H1 (cell line): Measurements from ENCODE around the gene RIBC2. TPM values are rescaled to one million over a fixed set of nuclear protein-coding genes. Genes with fewer than 3 reads are reported as not detected.
"Not testable (repeated sequence)": the region's sequence is repeated elsewhere in the genome, so short reads cannot be mapped to it uniquely, and the experiment has no call there.

Experiments
- CTCF ChIA-PET: fragments of 300-600 bp; sonication (Branson Sonifier 250); formaldehyde crosslinking; loops from one replicate; lab custom pipeline; 2021; ENCODE audit not compliant: partially characterized antibody; lab: Charles Lee
- POLR2A ChIA-PET: fragments of 300-600 bp; sonication (Branson Sonifier 250); formaldehyde crosslinking; loops from one replicate; lab custom pipeline; 2021; ENCODE audit warnings: inconsistent platforms; ENCODE audit not compliant: partially characterized antibody; lab: Charles Lee
- DNase-seq, 2 experiments: peaks; one replicate each; pipeline versions ENCODE4 v3.0.0 to v3.0.0-alpha.2; 2010 to 2022; ENCODE audit warnings: low spot score in 2 of 2, low read depth in 1 of 2, mixed read lengths in 1 of 2
- FAIRE-seq: peaks from 2 replicates; lab custom pipeline; 2011; peaks lifted over from hg19 to GRCh38; lab: Jason Lieb, UNC
- H2AFZ ChIP-seq: 2 replicates; pipeline ENCODE4 v1.8.1; 2012; ENCODE audit warnings: low read length, inconsistent platforms
- H2AK5ac ChIP-seq: 2 replicates; pipeline ENCODE4 v1.6.1; 2013; ENCODE audit warnings: low read depth, low read length
- H2BK120ac ChIP-seq: replicated peaks from 2 replicates; pipeline ENCODE3; 2013; ENCODE audit warnings: low read depth, low read length, inconsistent platforms
- H2BK12ac ChIP-seq: 2 replicates; pipeline ENCODE4 v1.6.1; 2013; ENCODE audit warnings: low read depth, low read length
- H2BK15ac ChIP-seq: 2 replicates; pipeline ENCODE4 v1.6.1; 2013; ENCODE audit warnings: low read length
- H2BK20ac ChIP-seq: 2 replicates; pipeline ENCODE4 v1.6.1; 2013; ENCODE audit warnings: low read length
- H2BK5ac ChIP-seq: 2 replicates; pipeline ENCODE4 v1.6.1; 2013; ENCODE audit warnings: low read depth, low read length
- H3K14ac ChIP-seq: 2 replicates; pipeline ENCODE4 v1.6.1; 2013; ENCODE audit warnings: inconsistent platforms; ENCODE audit not compliant: insufficient read length
- H3K18ac ChIP-seq: 2 replicates; pipeline ENCODE4 v1.6.1; 2013; ENCODE audit warnings: low read length; ENCODE audit errors: extremely low read depth
- H3K23ac ChIP-seq: 2 replicates; pipeline ENCODE4 v1.6.1; 2013; ENCODE audit warnings: inconsistent platforms; ENCODE audit not compliant: insufficient read length
- H3K23me2 ChIP-seq: 2 replicates; pipeline ENCODE4 v1.6.1; 2013; ENCODE audit warnings: low read depth, low read length
- H3K27ac ChIP-seq: 2 replicates; pipeline ENCODE4 v1.6.1; 2011; ENCODE audit warnings: low read depth, low read length, inconsistent platforms
- H3K27me3 ChIP-seq, 4 experiments: replicated peaks in 1 of 4; 1 replicate in 1 of 4; 2 replicates in 3 of 4; pipeline versions ENCODE4 v1.6.1 to v1.8.1; 2011 to 2013; ENCODE audit warnings: low read length in 3 of 4, mild to moderate bottlenecking in 3 of 4, inconsistent platforms in 2 of 4, mixed read lengths in 2 of 4, moderate library complexity in 1 of 4; ENCODE audit not compliant: control insufficient read depth in 3 of 4, insufficient read depth in 3 of 4; ENCODE audit errors: extremely low read depth in 1 of 4
- H3K36me3 ChIP-seq, 4 experiments: 2 replicates each; pipeline versions ENCODE4 v1.6.1 to v1.8.1; 2011 to 2013; ENCODE audit warnings: mild to moderate bottlenecking in 4 of 4, low read length in 3 of 4, moderate library complexity in 2 of 4, control low read depth in 1 of 4, inconsistent platforms in 1 of 4; ENCODE audit not compliant: insufficient read depth in 4 of 4, control insufficient read depth in 2 of 4
- H3K4ac ChIP-seq: replicated peaks from 2 replicates; pipeline ENCODE3; 2013; ENCODE audit warnings: low read length, low read depth, mixed read lengths, inconsistent platforms; ENCODE audit not compliant: insufficient read length
- H3K4me1 ChIP-seq, 4 experiments: replicated peaks in 1 of 4; 1 replicate in 1 of 4; 2 replicates in 3 of 4; pipeline versions ENCODE4 v1.6.1 to v1.8.1; 2011 to 2013; ENCODE audit warnings: low read length in 3 of 4, inconsistent platforms in 2 of 4, mixed read lengths in 1 of 4; ENCODE audit not compliant: insufficient read depth in 4 of 4, control insufficient read depth in 3 of 4
- H3K4me2 ChIP-seq, 2 experiments: 2 replicates each; pipeline versions ENCODE4 v1.6.1 to v1.8.1; 2011 to 2013; ENCODE audit warnings: low read depth in 2 of 2, low read length in 2 of 2, control low read depth in 1 of 2, inconsistent platforms in 1 of 2, mild to moderate bottlenecking in 1 of 2; ENCODE audit not compliant: insufficient read depth in 1 of 2
- H3K4me3 ChIP-seq, 4 experiments: fragments of 200-600, 300-600 bp in 1 of 4; sonication (generic), shearing (Covaris generic), sonication (Bioruptor Twin) in 1 of 4; 2 replicates each; pipeline versions ENCODE4 v1.5.1 to v1.8.1; 2011 to 2016; ENCODE audit warnings: low read length in 4 of 4, low read depth in 3 of 4, control low read depth in 2 of 4, inconsistent platforms in 2 of 4, mild to moderate bottlenecking in 2 of 4, mixed read lengths in 1 of 4, moderate library complexity in 1 of 4; ENCODE audit not compliant: insufficient read depth in 2 of 4; ENCODE audit errors: extremely low read depth in 1 of 4
- H3K56ac ChIP-seq: replicated peaks from 2 replicates; pipeline ENCODE3; 2013; ENCODE audit warnings: low read depth, mild to moderate bottlenecking, mixed read lengths, low read length, inconsistent platforms; ENCODE audit not compliant: insufficient read length
- H3K79me1 ChIP-seq: 2 replicates; pipeline ENCODE4 v1.6.1; 2013; ENCODE audit warnings: low read depth, low read length, control low read depth
- H3K79me2 ChIP-seq, 2 experiments: 2 replicates each; pipeline versions ENCODE4 v1.6.1 to v1.8.1; 2012 to 2013; ENCODE audit warnings: low read length in 2 of 2, mild to moderate bottlenecking in 2 of 2, inconsistent platforms in 1 of 2; ENCODE audit not compliant: insufficient read depth in 2 of 2, control insufficient read depth in 1 of 2
- H3K9ac ChIP-seq, 4 experiments: replicated peaks in 1 of 4; 1 replicate in 1 of 4; 2 replicates in 3 of 4; pipeline versions ENCODE4 v1.6.1 to v1.8.1; 2011 to 2013; ENCODE audit warnings: low read depth in 3 of 4, low read length in 3 of 4, control low read depth in 2 of 4, mild to moderate bottlenecking in 2 of 4, moderate library complexity in 2 of 4, inconsistent platforms in 1 of 4; ENCODE audit errors: extremely low read depth in 1 of 4
- H3K9me3 ChIP-seq, 2 experiments: 2 replicates each; pipeline versions ENCODE4 v1.6.1 to v1.8.1; 2012 to 2013; ENCODE audit warnings: mild to moderate bottlenecking in 2 of 2, moderate library complexity in 2 of 2, control low read depth in 1 of 2, inconsistent platforms in 1 of 2, low read depth in 1 of 2, low read length in 1 of 2, mixed read lengths in 1 of 2; ENCODE audit not compliant: insufficient read depth in 2 of 2
- H4K20me1 ChIP-seq, 2 experiments: replicated peaks in 1 of 2; 2 replicates each; pipeline versions ENCODE3 to v1.8.1; 2011 to 2013; ENCODE audit warnings: inconsistent platforms in 2 of 2, low read length in 2 of 2, mild to moderate bottlenecking in 1 of 2; ENCODE audit not compliant: insufficient read depth in 2 of 2, control insufficient read depth in 1 of 2
- H4K5ac ChIP-seq: 2 replicates; pipeline ENCODE4 v1.6.1; 2013; ENCODE audit warnings: low read length, low read depth, mixed read lengths, inconsistent platforms; ENCODE audit not compliant: insufficient read length
- H4K8ac ChIP-seq: 2 replicates; pipeline ENCODE4 v1.8.0; 2013; ENCODE audit warnings: mild to moderate bottlenecking, moderate library complexity, low read length, inconsistent platforms; ENCODE audit not compliant: insufficient read depth; ENCODE audit errors: extremely low read depth
- H4K91ac ChIP-seq: replicated peaks from 2 replicates; pipeline ENCODE3; 2013; ENCODE audit warnings: low read length, mixed read lengths, inconsistent platforms; ENCODE audit not compliant: insufficient read length
- WGBS, 2 experiments: shearing (Covaris generic) in 1 of 2; methylation state at CpG; one replicate each; pipeline versions ENCODE4 v1.1.6 to v1.1.7; 2013 to 2015; ENCODE audit warnings: low lambda C conversion rate in 2 of 2, mixed read lengths in 2 of 2, inconsistent platforms in 1 of 2, low coverage in 1 of 2, missing lambda C conversion rate in 1 of 2; ENCODE audit not compliant: insufficient replicate concordance in 2 of 2, insufficient coverage in 1 of 2, insufficient read length in 1 of 2; ENCODE audit errors: extremely low coverage in 1 of 2, missing lambda C conversion rate in 1 of 2; 5-methylcytosine and 5-hydroxymethylcytosine counted together
- polyA plus RNA-seq, 7 experiments: library from polyadenylated mRNA; depleted of rRNA in 3 of 7; stranded (reverse) in 5 of 7; unstranded in 2 of 7; fragments of >200 nt in 5 of 7; fragments of 200-250 nt in 2 of 7; gene quantifications; 1 replicate in 5 of 7; 2 replicates in 1 of 7; 4 replicates in 1 of 7; pipeline versions ENCODE4 v1.2.1 to v1.2.3, GENCODE V29; 2011 to 2013; ENCODE audit warnings: missing spikeins in 2 of 7, mixed read lengths in 2 of 7
- total RNA-seq: library from RNA; stranded (reverse); fragmentation: NEBNext Ultra II Directional; extraction: Animal tissue kit (Norgen Biotek cat#: 25700); gene quantifications from 2 replicates; pipeline ENCODE4 v1.2.1, GENCODE V29; 2021

The RIBC2 gene
- total and polyA plus RNA-seq, 2 of the 8 experiments (the other 6 are each of a cell fraction or from before 2014, with no cell fraction given): 0.79 to 2.1 TPM

DNA sequence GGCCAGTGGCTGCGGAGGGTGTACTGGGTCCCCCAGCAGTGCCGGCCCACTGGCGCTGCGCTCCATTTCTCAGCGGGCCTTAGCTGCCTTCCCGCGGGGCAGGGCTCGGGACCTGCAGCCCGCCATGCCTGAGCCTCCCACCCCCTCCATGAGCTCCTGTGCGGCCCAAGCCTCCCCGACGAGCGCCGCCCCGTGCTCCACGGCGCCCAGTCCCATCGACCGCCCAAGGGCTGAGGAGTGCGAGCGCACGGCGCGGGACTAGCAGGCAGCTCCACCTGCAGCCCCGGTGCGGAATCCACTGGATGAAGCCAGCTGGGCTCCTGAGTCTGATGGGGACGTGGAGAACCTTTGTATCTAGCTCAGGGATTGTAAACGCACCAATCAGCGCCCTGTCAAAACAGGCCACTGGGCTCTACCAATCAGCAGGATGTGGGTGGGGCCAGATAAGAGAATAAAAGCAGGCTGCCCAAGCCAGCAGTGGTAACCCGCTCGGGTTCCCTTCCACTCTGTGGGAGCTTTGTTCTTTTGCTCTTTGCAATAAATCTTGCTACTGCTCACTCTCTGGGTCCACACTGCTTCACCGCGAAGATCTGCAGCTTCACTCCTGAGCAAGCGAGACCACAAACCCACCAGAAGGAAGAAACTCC, 23.5 kb downstream of the RIBC2 start:
- H4K20me1 ChIP-seq, H3K23me2 ChIP-seq, H3K4me3 ChIP-seq, H2BK120ac ChIP-seq, FAIRE-seq, H3K27ac ChIP-seq, H3K18ac ChIP-seq, H2BK5ac ChIP-seq, H3K79me2 ChIP-seq, H4K5ac ChIP-seq, H4K8ac ChIP-seq, H3K56ac ChIP-seq, DNase-seq, H2AK5ac ChIP-seq, H3K9ac ChIP-seq, H2BK12ac ChIP-seq, H3K79me1 ChIP-seq, H3K36me3 ChIP-seq, H3K9me3 ChIP-seq, H3K27me3 ChIP-seq, H2BK20ac ChIP-seq, H2BK15ac ChIP-seq, H3K23ac ChIP-seq, H4K91ac ChIP-seq, H3K4ac ChIP-seq, H3K4me1 ChIP-seq, H3K14ac ChIP-seq, H3K4me2 ChIP-seq, H2AFZ ChIP-seq: not testable (repeated sequence)
- WGBS, 2 experiments: 91% methylated on average over 20 of the region's 34 CpGs; no CpG with 5 or more reads in 1 of the 2 experiments
- ChIA-PET POLR2A (interaction anchor here (1.0 to 2.0 kb wide), 2 partner anchors 67 to 78 kb away, joined by 5 read pairs; no protein-coding TSS in a partner anchor), CTCF (interaction anchor here (0.6 to 1.7 kb wide), 8 partner anchors 14 to 165 kb away, joined by 3 to 5 read pairs (median 4); partner anchors contain the start of genes RIBC2 and SMC1B)
